ENCODE measurements around the gene PANK2. TPM values are rescaled to one million over a fixed set of nuclear protein-coding genes. Genes with fewer than 3 reads are reported as not detected.

The PANK2 gene
- polyA plus RNA-seq, 1 of the 3 experiments (the other 2 are of a cell fraction), result 17.7 TPM

DNA sequence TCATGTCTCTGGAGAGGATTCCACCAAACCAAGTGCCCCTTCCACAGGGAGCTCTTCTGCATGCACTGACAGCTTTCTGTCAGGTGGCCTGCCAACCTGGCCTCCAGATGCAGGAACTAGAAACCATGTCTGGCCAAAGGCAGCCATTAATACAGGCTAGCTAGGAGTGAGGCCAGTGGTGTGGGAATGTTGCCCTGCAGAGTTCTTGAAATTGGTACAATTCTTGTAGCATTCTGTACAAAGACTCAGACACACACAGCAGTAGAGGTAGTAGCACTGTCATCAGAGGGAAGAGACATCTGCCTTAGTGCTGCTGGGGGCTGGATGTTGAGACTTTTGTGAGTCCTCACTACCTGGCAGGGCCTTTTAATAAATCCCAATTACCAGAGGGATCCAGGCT lies 77.4 kb downstream of the PANK2 start:
- ChIA-PET CTCF (no interaction called here), POLR2A (no interaction called here)
- H4K20me1 ChIP-seq (ENCODE audit: insufficient read depth), result peaks cover 7% of the 10 kb centered on the region; the same call in 1 of the 2 replicates
- H3K27me3 ChIP-seq (ENCODE audit: insufficient read depth), result no peaks in the 10 kb centered on the region
- no peaks in the 10 kb centered on the region for H3K9me2 ChIP-seq
- H3K27ac ChIP-seq (ENCODE audit: low read depth in 2 of 2, low read length in 1 of 2), result no peak overlapping the region
- H3K36me3 ChIP-seq (replicated peaks in 1 of 2; ENCODE audit: control insufficient read depth in 1 of 2, insufficient read depth in 2 of 2, low read length in 1 of 2), result peaks cover 0 to 23% of the 10 kb centered on the region in 2 experiments
- no peaks in the 10 kb centered on the region for H3K9me3 ChIP-seq
- TF ChIP-seq NFIC (IDR thresholded peaks at IDR 0.05; ENCODE audit: borderline replicate concordance) (no peak), MEF2A (IDR thresholded peaks at IDR 0.05; ENCODE audit: borderline replicate concordance, low read depth) (no peak), MXI1 (IDR thresholded peaks at IDR 0.05; ENCODE audit: low read depth, low read length) (no peak), GABPA (IDR thresholded peaks at IDR 0.05; ENCODE audit: low read depth) (no peak), YY1 (IDR thresholded peaks at IDR 0.05; ENCODE audit: low read depth) (no peak), RFX5 (IDR thresholded peaks at IDR 0.05; ENCODE audit: low read length) (no peak), SMC3 (IDR thresholded peaks at IDR 0.05; ENCODE audit: low read depth, low read length) (no peak), CHD2 (IDR thresholded peaks at IDR 0.05; ENCODE audit: low read length, partially characterized antibody) (no peak), SIN3A (IDR thresholded peaks at IDR 0.05; ENCODE audit: borderline replicate concordance, low read depth, low read length) (no peak), REST (IDR thresholded peaks at IDR 0.05; ENCODE audit: low read depth, low read length) (no peak), RCOR1 (IDR thresholded peaks at IDR 0.05; ENCODE audit: low read length) (no peak), JUND (IDR thresholded peaks at IDR 0.05) (no peak), RXRA (IDR thresholded peaks at IDR 0.05; ENCODE audit: borderline replicate concordance, low read depth) (no peak), TCF12 (IDR thresholded peaks at IDR 0.05) (no peak), POLR2AphosphoS5 (IDR thresholded peaks at IDR 0.05; ENCODE audit: low read depth, low read length) (no peak), EP300 (IDR thresholded peaks at IDR 0.05; ENCODE audit: borderline replicate concordance in 1 of 2, low read depth in 1 of 2, low read length in 1 of 2) (no peak), TEAD4 (IDR thresholded peaks at IDR 0.05; ENCODE audit: borderline replicate concordance, insufficient read depth) (no peak)
- TF ChIP-seq, protein P1, sequence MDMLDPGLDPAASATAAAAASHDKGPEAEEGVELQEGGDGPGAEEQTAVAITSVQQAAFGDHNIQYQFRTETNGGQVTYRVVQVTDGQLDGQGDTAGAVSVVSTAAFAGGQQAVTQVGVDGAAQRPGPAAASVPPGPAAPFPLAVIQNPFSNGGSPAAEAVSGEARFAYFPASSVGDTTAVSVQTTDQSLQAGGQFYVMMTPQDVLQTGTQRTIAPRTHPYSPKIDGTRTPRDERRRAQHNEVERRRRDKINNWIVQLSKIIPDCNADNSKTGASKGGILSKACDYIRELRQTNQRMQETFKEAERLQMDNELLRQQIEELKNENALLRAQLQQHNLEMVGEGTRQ (IDR thresholded peaks at IDR 0.05; ENCODE audit: borderline replicate concordance, low read depth, low read length), result no peak
- H2AFZ ChIP-seq (ENCODE audit: low read depth), result no peak overlapping the region
- no peak overlapping the region for H3K9ac ChIP-seq
- H3K4me2 ChIP-seq, result no peak overlapping the region
- no peak for DNase-seq
- H3K4me1 ChIP-seq (ENCODE audit: control insufficient read depth in 1 of 2, insufficient read depth in 2 of 2, low read depth in 1 of 2, low read length in 1 of 2), result no peaks in the 10 kb centered on the region; a peak in 1 of 4 replicates
- H3K4me3 ChIP-seq (ENCODE audit: low read depth in 2 of 2, low read length in 1 of 2), result no peak overlapping the region
- peaks cover 54% of the 10 kb centered on the region for H3K79me2 ChIP-seq (ENCODE audit: insufficient read depth)
- H3F3A ChIP-seq (replicated peaks; ENCODE audit: insufficient read depth), result peaks cover 6% of the 10 kb centered on the region
